ENCODE data around the gene TSPAN9.

DNA sequence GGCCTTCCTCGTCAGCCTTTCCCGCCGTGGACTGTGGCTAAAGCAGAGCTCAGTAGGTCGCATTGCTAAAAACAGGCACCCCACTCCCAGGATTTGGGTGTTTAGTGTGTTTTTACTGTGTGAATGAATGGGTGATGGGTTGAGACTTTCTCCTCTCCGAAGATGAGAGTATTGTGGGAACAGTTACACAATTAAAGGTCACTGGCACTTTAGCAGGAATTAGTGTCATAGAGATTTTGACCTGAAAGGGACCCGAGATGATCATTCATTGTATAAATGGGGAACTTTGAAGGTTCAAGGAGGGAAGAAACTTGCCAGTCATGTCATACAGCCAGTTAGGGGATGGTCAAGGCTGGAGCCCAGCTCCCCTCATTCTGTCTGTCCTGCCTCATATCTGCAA lies 56.9 kb downstream of the TSPAN9 start:
- TF ChIP-seq ELF1 (IDR thresholded peaks at IDR 0.05) (no peak), RAD21 (IDR thresholded peaks at IDR 0.05; ENCODE audit: low read length) (no peak), POLR2AphosphoS5 (IDR thresholded peaks at IDR 0.05; ENCODE audit: low read depth, low read length) (no peak), TAF1 (IDR thresholded peaks at IDR 0.05; ENCODE audit: borderline replicate concordance, low read depth, low read length) (no peak), NRF1 (IDR thresholded peaks at IDR 0.05; ENCODE audit: low read depth, low read length) (no peak), CHD2 (IDR thresholded peaks at IDR 0.05; ENCODE audit: low read length, partially characterized antibody) (no peak), FOXJ3 (CRISPR knock-in tag; IDR thresholded peaks at IDR 0.05) (no peak)
- TF ChIP-seq, protein P1, sequence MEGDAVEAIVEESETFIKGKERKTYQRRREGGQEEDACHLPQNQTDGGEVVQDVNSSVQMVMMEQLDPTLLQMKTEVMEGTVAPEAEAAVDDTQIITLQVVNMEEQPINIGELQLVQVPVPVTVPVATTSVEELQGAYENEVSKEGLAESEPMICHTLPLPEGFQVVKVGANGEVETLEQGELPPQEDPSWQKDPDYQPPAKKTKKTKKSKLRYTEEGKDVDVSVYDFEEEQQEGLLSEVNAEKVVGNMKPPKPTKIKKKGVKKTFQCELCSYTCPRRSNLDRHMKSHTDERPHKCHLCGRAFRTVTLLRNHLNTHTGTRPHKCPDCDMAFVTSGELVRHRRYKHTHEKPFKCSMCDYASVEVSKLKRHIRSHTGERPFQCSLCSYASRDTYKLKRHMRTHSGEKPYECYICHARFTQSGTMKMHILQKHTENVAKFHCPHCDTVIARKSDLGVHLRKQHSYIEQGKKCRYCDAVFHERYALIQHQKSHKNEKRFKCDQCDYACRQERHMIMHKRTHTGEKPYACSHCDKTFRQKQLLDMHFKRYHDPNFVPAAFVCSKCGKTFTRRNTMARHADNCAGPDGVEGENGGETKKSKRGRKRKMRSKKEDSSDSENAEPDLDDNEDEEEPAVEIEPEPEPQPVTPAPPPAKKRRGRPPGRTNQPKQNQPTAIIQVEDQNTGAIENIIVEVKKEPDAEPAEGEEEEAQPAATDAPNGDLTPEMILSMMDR (IDR thresholded peaks at IDR 0.05) = no peak
- TF ChIP-seq, protein P2, sequence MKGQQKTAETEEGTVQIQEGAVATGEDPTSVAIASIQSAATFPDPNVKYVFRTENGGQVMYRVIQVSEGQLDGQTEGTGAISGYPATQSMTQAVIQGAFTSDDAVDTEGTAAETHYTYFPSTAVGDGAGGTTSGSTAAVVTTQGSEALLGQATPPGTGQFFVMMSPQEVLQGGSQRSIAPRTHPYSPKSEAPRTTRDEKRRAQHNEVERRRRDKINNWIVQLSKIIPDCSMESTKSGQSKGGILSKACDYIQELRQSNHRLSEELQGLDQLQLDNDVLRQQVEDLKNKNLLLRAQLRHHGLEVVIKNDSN (IDR thresholded peaks at IDR 0.05; ENCODE audit: borderline replicate concordance, low read depth) = no peak
- TF ChIP-seq, protein P3, sequence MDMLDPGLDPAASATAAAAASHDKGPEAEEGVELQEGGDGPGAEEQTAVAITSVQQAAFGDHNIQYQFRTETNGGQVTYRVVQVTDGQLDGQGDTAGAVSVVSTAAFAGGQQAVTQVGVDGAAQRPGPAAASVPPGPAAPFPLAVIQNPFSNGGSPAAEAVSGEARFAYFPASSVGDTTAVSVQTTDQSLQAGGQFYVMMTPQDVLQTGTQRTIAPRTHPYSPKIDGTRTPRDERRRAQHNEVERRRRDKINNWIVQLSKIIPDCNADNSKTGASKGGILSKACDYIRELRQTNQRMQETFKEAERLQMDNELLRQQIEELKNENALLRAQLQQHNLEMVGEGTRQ (IDR thresholded peaks at IDR 0.05; ENCODE audit: borderline replicate concordance, low read depth, low read length) = no peak

Measured in SK-N-SH (cell line).